Cortex of kidney (tissue), 1 donor: ENCODE results near the gene RBM10.

ENCODE experiments used
- DNase-seq: peaks from one replicate; lab custom pipeline; 2025; lab: John Stamatoyannopoulos, UW

RBM10 gene

GRCh38 chrX:47177079-47177478, 32.1 kb downstream of the RBM10 start:
- no peak for DNase-seq

- no peak for DNase-seq
These were observed 33.3 kb downstream of the RBM10 start for GRCh38 chrX:47178337-47178736.

DNA sequence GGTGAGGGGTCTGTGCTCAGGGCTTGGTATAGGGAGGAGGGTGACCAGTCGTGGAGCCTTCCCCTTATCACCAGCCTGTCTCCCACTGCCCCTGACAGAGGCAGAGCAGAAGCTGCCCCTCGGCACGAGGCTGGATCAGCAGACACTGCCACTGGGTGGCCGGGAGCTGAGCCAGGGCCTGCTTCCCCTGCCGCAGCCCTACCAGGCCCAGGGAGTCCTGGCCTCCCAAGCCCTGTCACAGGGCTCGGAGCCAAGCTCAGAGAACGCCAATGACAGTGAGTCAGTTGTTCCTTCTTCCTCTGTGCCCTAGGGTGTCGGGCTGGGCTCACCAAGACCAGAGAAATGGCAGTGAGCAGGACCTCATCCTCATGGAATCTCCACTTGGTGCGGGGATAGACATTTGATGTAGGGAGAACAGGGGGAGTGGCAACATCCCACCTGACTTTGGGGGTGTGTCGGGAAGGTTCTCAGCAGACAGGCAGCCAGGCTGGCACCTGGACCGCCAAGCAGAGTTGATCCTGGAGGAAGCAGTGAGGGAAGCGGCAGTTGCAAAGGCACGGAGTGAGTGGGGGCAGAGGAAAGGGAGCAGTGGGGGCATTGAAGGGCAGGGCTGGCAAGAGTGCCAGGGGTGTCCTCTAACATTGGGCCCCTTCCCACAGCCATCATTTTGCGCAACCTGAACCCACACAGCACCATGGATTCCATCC, 34.4 kb downstream of the RBM10 start:
- no peak for DNase-seq

DNA sequence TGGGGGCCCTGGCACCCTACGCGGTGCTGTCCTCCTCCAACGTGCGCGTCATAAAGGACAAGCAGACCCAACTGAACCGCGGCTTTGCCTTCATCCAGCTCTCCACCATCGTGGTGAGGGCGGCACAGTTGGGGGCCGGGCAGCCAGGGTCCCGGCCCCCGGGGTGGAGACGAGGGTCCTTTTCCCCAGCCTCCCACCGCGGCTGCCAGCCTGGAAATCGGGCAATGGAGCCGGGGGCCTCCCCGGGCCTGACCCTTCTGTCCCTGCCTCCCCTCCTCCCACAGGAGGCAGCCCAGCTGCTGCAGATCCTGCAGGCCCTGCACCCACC, 34.9 kb downstream of the RBM10 start:
- no peak for DNase-seq

DNA sequence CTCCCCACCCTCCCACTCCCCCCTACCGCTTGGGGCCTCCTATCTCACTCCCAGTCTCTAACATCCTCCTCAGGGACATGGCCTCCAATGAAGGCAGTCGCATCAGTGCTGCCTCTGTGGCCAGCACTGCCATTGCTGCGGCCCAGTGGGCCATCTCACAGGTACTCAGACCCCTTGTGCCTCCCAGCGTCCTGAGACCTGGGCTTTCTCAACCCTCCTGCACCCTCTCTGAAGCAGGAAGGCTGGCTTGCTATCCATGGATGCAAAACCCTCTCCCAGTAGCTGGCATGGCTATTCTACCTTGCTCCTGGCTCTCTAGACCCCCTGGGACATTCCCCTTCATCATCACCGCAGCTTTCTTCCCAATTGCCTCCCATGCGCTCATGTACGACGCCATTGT, 35.3 kb downstream of the RBM10 start:
- no peak for DNase-seq

GRCh38 chrX:47181301-47181700, 36.3 kb downstream of the RBM10 start:
- no peak for DNase-seq

DNA sequence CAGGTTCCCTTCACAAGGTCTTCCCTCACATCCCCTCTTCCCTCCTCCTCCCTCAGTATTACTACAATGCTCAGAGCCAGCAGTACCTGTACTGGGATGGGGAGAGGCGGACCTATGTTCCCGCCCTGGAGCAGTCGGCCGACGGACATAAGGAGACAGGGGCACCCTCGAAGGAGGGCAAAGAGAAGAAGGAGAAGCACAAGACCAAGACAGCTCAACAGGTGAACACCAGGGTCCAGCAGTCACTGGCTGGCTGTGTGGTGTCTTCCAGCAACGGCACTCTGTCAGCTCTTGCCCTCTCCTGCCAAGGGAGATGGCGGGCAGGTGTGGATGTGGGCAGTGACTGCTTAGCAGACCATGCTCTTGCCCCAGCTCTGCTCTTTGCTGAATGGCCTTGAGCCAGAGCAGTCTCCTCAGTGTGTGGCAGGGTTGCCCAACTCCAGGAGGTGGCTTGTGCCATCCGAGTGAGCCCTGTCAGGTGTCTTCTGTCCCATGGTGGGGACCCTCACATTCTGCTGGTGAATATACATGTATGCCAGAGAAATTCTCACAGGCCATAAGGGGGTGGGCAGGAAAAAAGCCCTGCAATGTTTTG, 37.2 kb downstream of the RBM10 start:
- no peak for DNase-seq

GRCh38 chrX:47184486-47184885, 39.5 kb downstream of the RBM10 start:
- no peak for DNase-seq

GRCh38 chrX:47185241-47185640, 40.2 kb downstream of the RBM10 start:
- no peak for DNase-seq

- no peak for DNase-seq
These were observed 41.2 kb downstream of the RBM10 start for GRCh38 chrX:47186096-47186740.

DNA sequence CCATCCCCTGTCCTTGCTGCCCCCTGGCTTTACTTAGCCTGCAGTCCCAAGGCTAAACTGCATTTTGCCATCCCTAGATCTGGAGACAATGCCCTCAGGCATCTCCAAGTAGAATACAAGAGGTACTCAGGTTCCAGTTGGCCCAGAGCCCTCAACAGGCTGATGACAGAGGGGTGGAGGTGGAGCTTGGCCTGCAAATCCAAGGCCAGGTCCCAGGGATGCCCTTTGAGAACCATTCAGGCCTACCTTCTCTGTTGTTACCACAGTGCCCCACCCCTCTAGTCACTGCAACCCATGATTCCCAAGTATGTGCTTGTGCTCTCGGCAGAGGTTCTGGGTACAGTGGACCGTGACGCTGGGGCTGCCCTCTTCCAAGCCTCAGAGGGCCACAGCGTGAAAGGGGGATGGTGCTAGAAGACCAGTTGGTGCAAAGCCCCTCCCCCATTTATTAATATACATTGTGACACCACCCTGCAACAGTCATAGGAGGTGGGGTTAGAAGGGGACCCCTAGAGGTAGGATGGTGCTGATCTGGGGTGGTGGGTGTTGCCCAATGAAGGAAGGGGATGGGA, 42.2 kb downstream of the RBM10 start:
- no peak for DNase-seq

DNA sequence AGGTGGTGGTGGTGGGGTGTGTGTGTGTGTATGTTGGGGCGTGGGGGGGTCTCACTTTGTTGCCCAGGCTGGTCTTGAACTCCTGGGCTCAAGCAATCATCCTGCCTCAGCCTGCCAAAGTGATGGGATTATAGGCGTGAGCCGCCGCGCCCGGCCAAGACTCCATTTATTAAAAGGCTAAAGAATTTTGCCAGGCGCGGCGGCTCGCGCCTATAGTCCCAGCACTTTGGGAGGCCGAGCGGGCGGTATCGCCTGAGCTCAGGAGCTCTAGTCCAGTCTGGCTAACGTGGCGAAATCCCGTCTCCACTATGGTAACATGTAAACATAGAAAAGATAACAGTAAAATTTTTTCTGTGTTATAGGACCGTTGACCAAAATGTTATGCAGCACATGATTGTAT, 44.9 kb downstream of the RBM10 start:
- DNase-seq = no peak

DNA sequence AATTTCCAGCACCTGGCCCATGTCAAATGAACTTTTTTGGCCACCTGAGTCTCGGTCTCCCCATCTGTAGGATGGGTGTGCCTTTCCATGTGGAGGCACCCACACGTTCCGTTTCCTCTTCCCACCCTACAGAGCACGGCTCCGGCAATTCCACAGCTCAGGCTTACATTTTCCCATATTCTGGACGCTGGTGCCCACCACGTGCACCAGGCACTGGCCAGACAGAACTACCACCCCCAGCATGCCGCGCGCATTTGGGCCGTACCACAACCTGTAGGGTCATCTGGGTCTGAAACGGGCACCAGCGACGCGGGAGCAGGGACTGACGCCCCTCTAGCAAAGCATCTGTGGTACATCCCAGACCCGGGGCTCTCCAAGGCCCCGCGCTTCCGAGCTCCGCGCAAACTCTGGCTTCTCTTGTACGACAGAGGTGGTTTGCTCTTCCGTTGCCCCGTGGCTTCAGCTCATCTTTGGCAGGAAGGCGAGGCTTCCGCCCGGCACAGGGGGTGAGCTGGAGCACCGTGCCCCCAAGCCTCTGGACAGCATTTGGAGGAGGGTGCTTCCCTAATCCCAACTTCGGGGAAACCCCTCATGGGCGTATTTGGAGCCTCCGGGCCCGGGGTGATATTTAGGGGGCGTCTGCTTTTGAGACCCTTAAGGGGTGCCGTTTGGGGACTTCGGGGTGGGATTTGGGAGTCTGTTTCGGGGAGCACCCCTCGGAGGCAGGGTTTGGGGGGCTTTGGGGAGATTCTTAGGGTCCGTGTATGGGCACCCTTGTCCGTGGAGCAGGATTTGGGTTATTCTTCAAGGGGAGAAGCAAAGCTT, 45.6 kb downstream of the RBM10 start:
- no peak for DNase-seq

DNA sequence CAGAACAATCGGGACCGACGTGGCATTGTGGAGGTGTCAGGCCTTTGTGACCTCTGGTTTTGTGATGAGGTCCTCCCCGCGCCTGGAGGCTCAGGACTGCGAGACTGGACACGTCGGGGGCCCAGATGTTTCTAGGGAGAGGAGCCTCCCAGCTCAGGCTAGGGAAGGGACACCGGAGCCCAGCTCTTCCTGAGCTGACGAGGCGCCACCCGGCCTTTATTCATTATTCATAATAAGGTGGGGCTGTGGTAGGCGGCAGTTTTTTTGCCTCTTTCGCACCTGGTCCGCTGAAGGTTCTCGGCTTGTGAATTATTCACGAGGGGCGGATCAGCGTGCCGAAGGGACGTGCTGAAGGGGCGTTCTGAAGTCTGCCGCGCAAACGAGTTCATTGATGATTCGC, 46.3 kb downstream of the RBM10 start:
- no peak for DNase-seq

- DNase-seq = no peak
These were observed 46.9 kb downstream of the RBM10 start for GRCh38 chrX:47191806-47192401.

DNA sequence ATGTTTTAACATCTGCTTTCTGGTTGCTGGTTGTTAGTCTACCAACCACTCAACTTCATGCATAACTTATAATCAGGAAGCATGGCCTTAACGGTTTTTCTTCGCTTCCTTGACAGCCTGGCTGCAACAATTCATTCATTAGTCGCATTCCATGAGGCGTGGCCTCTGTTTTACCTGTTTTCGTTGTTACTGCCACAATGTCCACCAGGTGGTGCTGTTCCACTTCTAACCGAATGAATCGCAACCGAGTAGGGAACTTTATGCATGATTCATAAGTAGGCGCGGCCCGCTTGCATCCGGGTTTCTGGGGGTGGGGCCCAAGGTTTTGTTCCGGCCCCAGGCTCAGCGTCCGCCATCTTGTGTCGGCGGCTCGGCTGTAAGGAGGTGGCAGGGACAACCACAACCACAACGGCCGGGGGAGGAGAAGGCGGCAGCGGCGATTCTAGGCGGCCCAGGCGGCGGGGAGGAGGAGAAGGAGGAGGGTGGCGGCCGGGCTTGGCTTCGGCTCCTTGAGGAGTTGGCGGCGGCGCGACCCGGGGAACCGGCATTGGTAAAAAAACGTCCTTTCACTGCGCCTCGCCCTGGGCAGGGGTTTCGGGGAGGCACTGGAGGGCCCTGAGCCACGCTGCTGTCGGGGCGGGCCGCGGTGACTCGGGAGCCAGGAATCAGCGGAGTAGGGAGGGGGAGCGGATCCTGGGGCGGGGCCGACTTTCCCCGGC, 48.6 kb downstream of the RBM10 start, which contains the start of gene UBA1:
Gene UBA1 (plus strand): TSS at position 355 of the 719 bp plus-strand sequence. CDS start 4,974 bp downstream, outside the sequence.
- peak; percentile 2 for DNase-seq

DNA sequence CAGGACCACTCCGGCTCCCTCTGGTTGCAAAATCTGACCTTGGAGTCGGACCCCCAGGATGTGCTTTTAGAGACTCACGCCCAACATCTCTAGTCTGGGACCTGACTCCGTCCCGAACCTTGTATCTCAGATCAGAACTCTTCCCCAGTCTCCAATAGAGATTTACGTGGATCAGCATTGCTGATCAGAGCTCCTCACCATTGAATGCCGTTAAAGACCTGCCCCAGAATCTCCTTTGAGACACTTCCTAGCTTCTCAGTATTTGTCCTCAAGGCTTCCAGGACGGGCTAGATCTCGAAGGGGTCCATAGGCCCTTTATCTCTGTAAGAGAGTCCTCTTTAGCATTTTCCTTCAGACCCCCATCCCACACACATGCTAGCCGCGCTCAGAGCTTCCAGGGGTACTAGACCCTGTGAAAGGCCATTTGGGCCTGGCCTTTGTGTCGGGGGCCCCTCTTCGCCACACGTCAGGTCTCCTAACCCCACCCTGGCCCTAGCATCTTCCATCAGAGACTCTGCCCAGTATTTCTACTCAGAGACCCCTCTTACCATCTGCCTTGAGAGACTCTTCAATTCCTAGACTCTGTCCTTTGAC, 49.3 kb downstream of the RBM10 start:
- DNase-seq = no peak

DNA sequence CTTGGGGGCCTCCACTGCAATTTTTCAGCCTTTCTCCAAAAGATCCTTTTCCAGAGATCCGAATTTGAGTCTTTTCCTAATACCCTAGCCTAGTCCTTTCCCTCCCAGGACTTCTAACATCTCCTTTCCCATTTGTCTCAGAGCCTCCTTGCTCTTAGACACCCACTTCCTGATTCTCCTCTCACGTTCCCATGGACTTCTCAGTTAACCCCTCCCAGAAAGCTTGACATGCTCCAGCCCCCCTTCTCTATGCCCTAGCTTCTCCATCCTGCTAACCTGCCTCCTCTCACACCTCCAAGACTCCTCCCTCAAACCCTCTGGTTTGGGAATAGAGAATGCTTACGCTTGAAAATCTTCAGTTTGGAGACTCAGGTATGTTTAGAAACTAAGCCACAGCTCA, 51.1 kb downstream of the RBM10 start:
- DNase-seq = no peak

DNA sequence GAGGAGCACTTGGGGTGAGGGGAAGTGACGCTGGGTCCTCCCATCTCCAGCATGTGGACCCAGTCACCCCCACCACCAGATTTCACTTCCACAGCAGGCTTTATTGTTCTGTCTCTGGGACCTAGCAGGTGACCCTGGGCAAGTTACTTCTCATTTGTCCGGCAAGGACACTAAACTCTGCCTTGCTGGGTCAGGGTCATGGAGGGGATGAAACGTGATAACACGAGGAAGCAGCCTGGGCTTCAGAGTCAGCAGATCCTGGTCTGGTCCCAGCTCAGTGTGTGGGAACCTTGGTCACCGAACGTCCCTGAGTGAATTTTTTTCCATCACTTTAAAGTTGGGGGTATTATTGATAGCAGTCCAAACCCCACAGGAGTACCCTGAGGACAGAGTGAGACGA, 52.5 kb downstream of the RBM10 start:
- DNase-seq = no peak

DNA sequence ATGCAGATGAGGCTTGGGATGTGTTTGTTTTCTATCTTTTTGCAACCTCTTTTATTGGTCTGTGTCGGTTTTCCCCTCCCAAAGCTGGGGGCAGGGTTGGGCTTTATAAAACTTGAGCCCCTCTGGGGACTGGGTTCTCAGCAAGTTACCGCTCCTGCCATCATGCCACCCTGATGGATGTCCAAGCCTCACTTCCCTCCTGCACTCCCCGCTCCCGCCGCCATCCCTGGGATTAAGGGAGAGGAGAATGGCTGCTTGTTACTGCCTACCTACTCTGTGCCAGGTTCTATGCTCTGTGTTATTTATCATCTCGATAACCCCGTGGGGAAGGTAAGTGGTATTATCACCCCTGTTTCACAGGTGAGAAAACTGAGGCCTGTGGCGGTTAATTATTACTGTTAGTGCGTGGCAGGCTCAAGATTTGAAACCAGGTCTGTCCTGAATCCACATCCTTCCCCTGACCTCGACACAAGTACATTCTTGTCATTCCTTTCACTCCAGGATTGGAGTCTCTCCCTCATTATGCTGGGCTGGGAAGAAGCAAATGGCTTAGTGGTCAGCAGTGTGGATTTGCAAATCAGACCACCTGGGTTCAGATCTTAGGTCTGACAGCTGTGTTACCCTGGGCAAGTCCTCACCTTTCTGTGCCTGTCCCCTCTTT, 53.1 kb downstream of the RBM10 start:
- no peak for DNase-seq
